Measurements from ENCODE around the gene CMTM5.
"Not testable (repeated sequence)": the region's sequence is repeated elsewhere in the genome, so short reads cannot be mapped to it uniquely, and the experiment has no call there.

CMTM5 gene

GRCh38 chr14:23418021-23418420 is 41.2 kb downstream of the CMTM5 start:
- TF ChIP-seq, protein P1, sequence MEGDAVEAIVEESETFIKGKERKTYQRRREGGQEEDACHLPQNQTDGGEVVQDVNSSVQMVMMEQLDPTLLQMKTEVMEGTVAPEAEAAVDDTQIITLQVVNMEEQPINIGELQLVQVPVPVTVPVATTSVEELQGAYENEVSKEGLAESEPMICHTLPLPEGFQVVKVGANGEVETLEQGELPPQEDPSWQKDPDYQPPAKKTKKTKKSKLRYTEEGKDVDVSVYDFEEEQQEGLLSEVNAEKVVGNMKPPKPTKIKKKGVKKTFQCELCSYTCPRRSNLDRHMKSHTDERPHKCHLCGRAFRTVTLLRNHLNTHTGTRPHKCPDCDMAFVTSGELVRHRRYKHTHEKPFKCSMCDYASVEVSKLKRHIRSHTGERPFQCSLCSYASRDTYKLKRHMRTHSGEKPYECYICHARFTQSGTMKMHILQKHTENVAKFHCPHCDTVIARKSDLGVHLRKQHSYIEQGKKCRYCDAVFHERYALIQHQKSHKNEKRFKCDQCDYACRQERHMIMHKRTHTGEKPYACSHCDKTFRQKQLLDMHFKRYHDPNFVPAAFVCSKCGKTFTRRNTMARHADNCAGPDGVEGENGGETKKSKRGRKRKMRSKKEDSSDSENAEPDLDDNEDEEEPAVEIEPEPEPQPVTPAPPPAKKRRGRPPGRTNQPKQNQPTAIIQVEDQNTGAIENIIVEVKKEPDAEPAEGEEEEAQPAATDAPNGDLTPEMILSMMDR (conservative IDR thresholded peaks at IDR 0.05; ENCODE audit: low read length) = no peak
- no peak for DNase-seq (ENCODE audit: low read depth)
- H3K4me3 ChIP-seq (ENCODE audit: low read length) = no peak overlapping the region

DNA sequence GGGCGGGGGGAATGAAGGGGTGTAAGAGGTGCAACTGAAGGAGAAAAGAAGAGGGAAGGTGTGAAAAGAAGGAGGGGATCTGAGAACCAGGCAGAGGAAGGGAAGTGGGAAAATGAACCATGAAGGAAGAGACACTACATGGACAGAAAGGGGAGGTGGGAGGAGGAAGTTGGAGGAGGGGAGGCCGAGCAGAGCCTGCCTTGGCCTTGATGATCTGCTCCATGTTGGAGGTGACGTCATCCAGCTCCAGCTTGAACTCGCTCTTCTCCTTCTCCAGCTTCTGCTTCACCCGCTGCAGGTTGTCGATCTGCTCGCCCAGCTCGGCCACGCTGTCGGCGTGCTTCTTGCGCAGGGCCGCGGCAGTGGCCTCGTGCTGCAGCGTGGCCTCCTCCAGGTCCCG is 42.8 kb downstream of the CMTM5 start:
- not testable (repeated sequence) for H3K4me3 ChIP-seq (ENCODE audit: low read length); DNase-seq (ENCODE audit: low read depth)

GRCh38 chr14:23421594-23421993 is 44.7 kb downstream of the CMTM5 start:
- no peak for DNase-seq (ENCODE audit: low read depth)
- TF ChIP-seq, protein P1 (conservative IDR thresholded peaks at IDR 0.05; ENCODE audit: low read length) = no peak

DNA sequence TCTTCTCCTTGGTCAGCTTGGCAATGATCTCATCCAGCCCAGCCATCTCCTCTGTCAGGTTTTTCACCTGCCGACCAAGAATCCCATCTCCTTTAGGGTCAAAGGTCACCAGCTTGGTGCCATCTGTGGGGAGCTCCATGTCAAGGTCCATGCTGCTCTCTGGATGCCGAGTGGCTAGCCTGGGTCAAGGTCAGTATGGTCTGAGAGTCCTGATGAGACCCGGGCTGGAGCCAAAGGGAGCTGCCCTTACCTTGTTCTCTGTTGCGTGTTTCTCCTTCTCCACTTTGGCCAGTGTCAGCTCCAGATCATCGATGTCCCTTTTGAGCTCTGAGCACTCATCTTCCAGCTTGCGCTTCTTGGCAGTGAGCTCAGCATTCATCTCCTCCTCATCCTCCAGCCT is 46.8 kb downstream of the CMTM5 start:
- DNase-seq (ENCODE audit: low read depth) = no peak
- no peak overlapping the region for H3K4me3 ChIP-seq (ENCODE audit: low read length)
- TF ChIP-seq, protein P1 (conservative IDR thresholded peaks at IDR 0.05; ENCODE audit: low read length) = no peak

More at GRCh38 chr14:23421594-23421993, 44.7 kb downstream of the CMTM5 start:
- no peak overlapping the region for H3K4me3 ChIP-seq (ENCODE audit: low read length)

DNA sequence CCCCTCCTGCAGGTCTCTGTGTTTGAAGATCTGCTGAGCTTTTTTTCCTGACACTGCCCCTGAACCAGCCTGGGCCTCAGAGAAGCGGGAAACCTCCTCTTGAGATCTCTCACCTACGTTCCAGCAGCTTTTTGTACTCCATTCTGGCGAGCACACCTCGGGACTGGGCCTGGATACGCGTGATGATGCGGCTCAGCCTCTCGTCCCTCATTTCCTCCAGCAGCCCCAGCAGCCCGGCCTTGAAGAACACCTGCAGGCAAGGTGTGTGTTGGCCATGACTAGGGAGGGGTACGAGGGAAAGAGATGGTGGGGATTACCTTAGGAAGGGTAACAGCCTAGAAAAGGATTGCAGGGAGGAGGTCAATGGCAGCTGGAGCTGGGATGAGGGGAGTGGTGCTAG is 48.3 kb downstream of the CMTM5 start:
- TF ChIP-seq, protein P1 (conservative IDR thresholded peaks at IDR 0.05; ENCODE audit: low read length) = no peak
- no peak for DNase-seq (ENCODE audit: low read depth)
- no peak overlapping the region for H3K4me3 ChIP-seq (ENCODE audit: low read length)

DNA sequence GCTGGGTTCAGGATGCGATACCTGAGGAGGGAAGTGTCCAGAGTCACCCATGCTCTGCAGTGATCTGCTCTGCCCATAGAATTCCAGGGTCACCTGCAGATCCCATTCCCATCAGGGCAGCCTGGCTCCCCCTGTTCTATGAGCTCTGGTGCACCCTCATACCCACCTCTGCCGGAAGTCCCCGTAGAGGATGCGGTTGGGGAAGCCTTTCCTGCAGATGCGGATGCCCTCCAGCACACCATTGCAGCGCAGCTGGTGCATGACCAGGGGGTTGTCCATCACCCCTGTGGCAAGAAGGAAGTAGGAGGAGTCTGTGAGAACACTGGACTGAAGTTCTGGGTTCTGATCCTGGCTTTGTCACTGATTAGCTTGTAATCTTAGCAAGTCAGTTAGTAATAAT is 49.0 kb downstream of the CMTM5 start:
- not testable (repeated sequence) for H3K4me3 ChIP-seq (ENCODE audit: low read length); DNase-seq (ENCODE audit: low read depth)

DNA sequence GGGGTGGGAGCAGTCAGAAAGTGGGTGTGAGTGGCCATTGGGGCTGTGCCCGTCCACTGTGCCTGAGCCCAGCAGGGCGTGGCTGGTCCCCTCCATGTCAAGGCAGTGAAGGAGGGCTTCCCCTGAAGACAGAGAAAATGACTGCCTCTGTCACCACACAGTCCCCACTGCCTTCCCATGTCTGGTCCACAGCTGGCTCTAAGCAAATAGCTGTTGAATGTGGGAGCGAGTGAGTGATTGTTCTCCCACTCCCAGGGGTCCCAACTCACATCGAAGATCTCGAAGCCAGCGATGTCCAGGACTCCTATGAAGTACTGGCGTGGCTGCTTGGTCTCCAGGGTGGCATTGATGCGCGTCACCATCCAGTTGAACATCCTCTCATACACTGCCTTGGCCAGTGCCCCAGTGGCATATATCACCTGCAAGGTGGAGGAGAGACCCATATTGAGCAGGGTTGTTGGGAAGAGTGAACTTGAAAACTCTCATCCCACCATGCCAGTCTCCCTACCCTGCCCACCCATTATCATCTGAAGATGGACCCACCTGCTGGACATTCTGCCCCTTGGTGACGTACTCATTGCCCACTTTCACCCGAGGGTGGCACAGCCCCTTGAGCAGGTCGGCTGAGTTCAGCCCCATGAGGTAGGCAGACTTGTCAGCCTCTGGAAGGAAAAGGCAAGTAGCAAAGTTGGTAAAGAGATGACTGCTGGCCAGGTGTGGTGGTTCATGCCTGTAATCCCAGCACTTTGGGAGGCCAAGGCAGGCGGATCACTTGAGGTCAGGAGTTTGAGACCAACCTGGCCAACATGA is 52.0 kb downstream of the CMTM5 start:
- TF ChIP-seq, protein P1 (conservative IDR thresholded peaks at IDR 0.05; ENCODE audit: low read length) = no peak
- no peak for DNase-seq (ENCODE audit: low read depth)
- H3K4me3 ChIP-seq (ENCODE audit: low read length) = no peak overlapping the region

Measured in AG10803 (cell line).